Measurements from ENCODE around the gene HLA-DPB1.

Gene HLA-DPB1

GRCh38 chr6:33085627-33086026 lies 9.8 kb downstream of the HLA-DPB1 start:
- no peak for DNase-seq (ENCODE audit: low read depth)
- H3K4me3 ChIP-seq (ENCODE audit: control insufficient read depth, low read depth, low read length): no peak overlapping the region
- TF ChIP-seq CTCF (IDR thresholded peaks at IDR 0.05; ENCODE audit: control insufficient read depth, insufficient read depth, low read depth, low read length, missing control alignments): no peak

- no peak overlapping the region for H3K4me3 ChIP-seq (ENCODE audit: control insufficient read depth, low read depth, low read length)
- no peak for TF ChIP-seq CTCF (IDR thresholded peaks at IDR 0.05; ENCODE audit: control insufficient read depth, insufficient read depth, low read depth, low read length, missing control alignments)
- no peak for DNase-seq (ENCODE audit: low read depth)
Observed at GRCh38 chr6:33088258-33088930, 12.6 kb downstream of the HLA-DPB1 start.

GRCh38 chr6:33088931-33089620 lies 13.3 kb downstream of the HLA-DPB1 start:
- no peak for DNase-seq (ENCODE audit: low read depth)
- H3K4me3 ChIP-seq (ENCODE audit: control insufficient read depth, low read depth, low read length): no peak overlapping the region
- TF ChIP-seq CTCF (IDR thresholded peaks at IDR 0.05; ENCODE audit: control insufficient read depth, insufficient read depth, low read depth, low read length, missing control alignments): no peak

- no peak for DNase-seq (ENCODE audit: low read depth)
- peak; percentile 38 for TF ChIP-seq CTCF (IDR thresholded peaks at IDR 0.05; ENCODE audit: control insufficient read depth, insufficient read depth, low read depth, low read length, missing control alignments)
- no peak overlapping the region for H3K4me3 ChIP-seq (ENCODE audit: control insufficient read depth, low read depth, low read length)
Observed at GRCh38 chr6:33091957-33092356, 16.2 kb downstream of the HLA-DPB1 start.

GRCh38 chr6:33092385-33092784 lies 16.6 kb downstream of the HLA-DPB1 start:
- TF ChIP-seq CTCF (IDR thresholded peaks at IDR 0.05; ENCODE audit: control insufficient read depth, insufficient read depth, low read depth, low read length, missing control alignments): no peak
- no peak overlapping the region for H3K4me3 ChIP-seq (ENCODE audit: control insufficient read depth, low read depth, low read length)
- no peak for DNase-seq (ENCODE audit: low read depth)

GRCh38 chr6:33093855-33094254 lies 18.1 kb downstream of the HLA-DPB1 start:
- TF ChIP-seq CTCF (IDR thresholded peaks at IDR 0.05; ENCODE audit: control insufficient read depth, insufficient read depth, low read depth, low read length, missing control alignments): no peak
- no peak for DNase-seq (ENCODE audit: low read depth)
- H3K4me3 ChIP-seq (ENCODE audit: control insufficient read depth, low read depth, low read length): no peak overlapping the region
